Tibial artery (tissue), 4 donors: Measurements from ENCODE around the gene HUS1.
"Not testable (repeated sequence)": the region's sequence is repeated elsewhere in the genome, so short reads cannot be mapped to it uniquely, and the experiment has no call there.

Experiments used
- DNase-seq, 2 donors: peaks; one replicate each; pipeline ENCODE4 v3.0.0-alpha.2; 2019
- H3K27ac ChIP-seq, 2 donors: fragments of 200-600 bp; sonication (generic) in 1 of 2; 1 replicate in 1 of 2; 2 replicates in 1 of 2; pipeline ENCODE4 v1.5.1; 2018 to 2019; ENCODE audit warnings: mild to moderate bottlenecking in 1 of 2
- H3K27me3 ChIP-seq, 2 donors: fragments of 200-600 bp; sonication (generic) in 1 of 2; one replicate each; pipeline versions ENCODE4 v1.5.1 to v1.6.0; 2016 to 2019
- H3K36me3 ChIP-seq, 3 donors: fragments of 200-600 bp; sonication (generic) in 2 of 3; one replicate each; pipeline ENCODE4 v1.5.1; 2016 to 2019; ENCODE audit warnings: mild to moderate bottlenecking in 2 of 3
- H3K4me1 ChIP-seq, 4 donors: fragments of 200-600 bp; sonication (generic) in 2 of 4; 1 replicate in 3 of 4; 2 replicates in 1 of 4; pipeline ENCODE4 v1.5.1; 2016 to 2019
- H3K4me3 ChIP-seq, 2 donors: fragments of 200-600 bp; sonication (generic) in 1 of 2; 1 replicate in 1 of 2; 2 replicates in 1 of 2; pipeline ENCODE4 v1.5.1; 2018 to 2019; ENCODE audit warnings: mild to moderate bottlenecking in 2 of 2
- H3K9me3 ChIP-seq, 3 donors: fragments of 200-600 bp; sonication (generic) in 1 of 3; one replicate each; pipeline ENCODE4 v1.5.1; 2016 to 2019
- intact Hi-C: fragments of 100-400 bp; cut with DNase I; formaldehyde crosslinking; loops from one replicate; pipeline ENCODE4 v1.15.0; 2023; ENCODE audit warnings: low total_unique reads
- TF ChIP-seq, protein P1 (sequence below), 2 experiments: fragments of 200-600 bp in 1 of 2; fragments of 450-650 bp in 1 of 2; IDR thresholded peaks; one replicate each; pipeline ENCODE4 v1.5.1; 2017 to 2019; ENCODE audit warnings: antibody characterized with exemption in 2 of 2, mild to moderate bottlenecking in 1 of 2, moderate library complexity in 1 of 2

Gene HUS1

DNA sequence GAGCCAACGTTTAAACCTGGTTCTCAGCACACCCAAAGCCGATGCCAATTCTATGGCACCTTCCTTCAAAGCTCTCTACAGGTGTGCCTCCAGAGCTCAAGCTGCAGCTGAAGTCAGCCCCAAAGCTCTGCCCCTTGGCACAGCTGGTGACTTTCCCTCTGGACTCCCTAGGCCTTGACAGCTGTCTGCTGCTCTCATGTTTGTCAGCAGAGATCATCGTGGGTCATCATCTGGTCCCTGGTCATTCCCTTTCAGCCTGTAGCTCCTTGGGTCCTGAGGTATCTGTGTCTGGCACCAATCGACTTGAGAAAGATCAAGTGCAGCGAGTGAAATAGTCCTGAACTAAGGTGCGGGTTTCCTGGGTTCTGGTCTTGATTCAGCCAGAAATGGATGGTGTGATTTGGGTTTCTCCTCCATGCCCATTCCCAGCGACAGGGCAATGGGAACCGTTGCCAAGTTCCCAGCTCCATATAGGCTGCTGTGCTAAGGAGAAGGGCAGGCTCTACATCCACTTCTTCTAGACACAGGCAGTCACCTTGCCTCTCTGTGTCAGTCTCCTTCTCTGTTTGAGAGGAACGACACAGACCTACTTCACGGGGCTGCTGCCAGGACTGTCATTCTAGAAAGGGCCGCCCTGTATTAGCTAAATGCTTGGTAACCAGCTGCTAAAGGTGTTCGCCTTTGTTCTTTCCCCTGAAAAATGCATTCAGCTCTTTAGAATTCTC is 34.7 kb downstream of the HUS1 start:
- no peak for DNase-seq
- peaks cover 0 to 22% (median 16%) of the 10 kb centered on the region in 4 donors for H3K4me1 ChIP-seq
- no peaks in the 10 kb centered on the region for H3K27me3 ChIP-seq
- H3K4me3 ChIP-seq = no peak overlapping the region
- H3K36me3 ChIP-seq = no peaks in the 10 kb centered on the region
- no peaks in the 10 kb centered on the region for H3K9me3 ChIP-seq
- no peak overlapping the region for H3K27ac ChIP-seq
- TF ChIP-seq, protein P1, sequence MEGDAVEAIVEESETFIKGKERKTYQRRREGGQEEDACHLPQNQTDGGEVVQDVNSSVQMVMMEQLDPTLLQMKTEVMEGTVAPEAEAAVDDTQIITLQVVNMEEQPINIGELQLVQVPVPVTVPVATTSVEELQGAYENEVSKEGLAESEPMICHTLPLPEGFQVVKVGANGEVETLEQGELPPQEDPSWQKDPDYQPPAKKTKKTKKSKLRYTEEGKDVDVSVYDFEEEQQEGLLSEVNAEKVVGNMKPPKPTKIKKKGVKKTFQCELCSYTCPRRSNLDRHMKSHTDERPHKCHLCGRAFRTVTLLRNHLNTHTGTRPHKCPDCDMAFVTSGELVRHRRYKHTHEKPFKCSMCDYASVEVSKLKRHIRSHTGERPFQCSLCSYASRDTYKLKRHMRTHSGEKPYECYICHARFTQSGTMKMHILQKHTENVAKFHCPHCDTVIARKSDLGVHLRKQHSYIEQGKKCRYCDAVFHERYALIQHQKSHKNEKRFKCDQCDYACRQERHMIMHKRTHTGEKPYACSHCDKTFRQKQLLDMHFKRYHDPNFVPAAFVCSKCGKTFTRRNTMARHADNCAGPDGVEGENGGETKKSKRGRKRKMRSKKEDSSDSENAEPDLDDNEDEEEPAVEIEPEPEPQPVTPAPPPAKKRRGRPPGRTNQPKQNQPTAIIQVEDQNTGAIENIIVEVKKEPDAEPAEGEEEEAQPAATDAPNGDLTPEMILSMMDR (IDR thresholded peaks at IDR 0.05) = no peak
- intact Hi-C loops = loop anchor here (2.0 kb wide), 1 partner anchor 166 kb away; no protein-coding TSS in a partner anchor

DNA sequence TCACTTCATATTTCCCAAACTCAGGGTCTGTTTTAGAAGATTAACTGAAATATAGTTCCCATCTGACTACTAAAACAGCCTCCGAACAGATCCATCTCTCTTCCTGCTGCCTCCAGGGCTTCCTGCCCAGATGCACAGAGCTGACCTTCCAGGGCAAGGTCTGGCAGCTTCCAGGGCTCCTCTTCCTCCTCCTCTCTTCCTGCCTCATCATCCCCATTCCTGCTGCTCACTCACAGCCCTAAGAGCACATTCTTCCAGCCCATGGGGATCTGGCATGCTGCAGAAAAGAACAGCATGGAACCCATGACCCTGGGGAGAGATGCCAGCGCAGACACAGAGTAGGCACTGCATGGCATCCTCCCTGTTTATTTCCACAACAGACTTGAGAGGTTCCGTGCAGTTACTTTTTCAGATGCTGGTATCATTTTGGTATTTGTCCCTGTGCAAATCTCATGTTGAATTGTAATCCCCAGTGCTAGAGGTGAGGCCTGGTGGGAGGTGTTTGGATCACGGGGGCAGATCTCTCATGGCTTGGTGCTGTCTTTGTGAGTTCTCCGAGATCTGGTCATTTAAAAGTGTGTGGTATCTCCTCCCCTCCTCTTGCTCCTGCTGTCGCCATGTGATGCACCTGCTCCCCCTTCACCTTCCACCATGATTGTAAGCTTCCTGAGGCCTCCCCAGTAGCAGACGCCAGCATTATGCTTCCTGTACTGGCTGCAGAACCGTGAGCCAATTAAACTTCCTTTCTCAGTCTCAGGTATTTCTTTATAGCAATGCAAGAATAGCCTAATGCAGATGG is 35.5 kb downstream of the HUS1 start:
- H3K36me3 ChIP-seq = no peaks in the 10 kb centered on the region
- intact Hi-C loops = loop anchor here (2.0 kb wide), 1 partner anchor 167 kb away; no protein-coding TSS in a partner anchor
- H3K27me3 ChIP-seq = no peaks in the 10 kb centered on the region
- peaks cover 0 to 22% (median 16%) of the 10 kb centered on the region in 4 donors for H3K4me1 ChIP-seq
- no peak overlapping the region for H3K4me3 ChIP-seq
- H3K9me3 ChIP-seq = no peaks in the 10 kb centered on the region
- TF ChIP-seq, protein P1 (IDR thresholded peaks at IDR 0.05) = no peak
- no peak overlapping the region for H3K27ac ChIP-seq
- DNase-seq = no peak

DNA sequence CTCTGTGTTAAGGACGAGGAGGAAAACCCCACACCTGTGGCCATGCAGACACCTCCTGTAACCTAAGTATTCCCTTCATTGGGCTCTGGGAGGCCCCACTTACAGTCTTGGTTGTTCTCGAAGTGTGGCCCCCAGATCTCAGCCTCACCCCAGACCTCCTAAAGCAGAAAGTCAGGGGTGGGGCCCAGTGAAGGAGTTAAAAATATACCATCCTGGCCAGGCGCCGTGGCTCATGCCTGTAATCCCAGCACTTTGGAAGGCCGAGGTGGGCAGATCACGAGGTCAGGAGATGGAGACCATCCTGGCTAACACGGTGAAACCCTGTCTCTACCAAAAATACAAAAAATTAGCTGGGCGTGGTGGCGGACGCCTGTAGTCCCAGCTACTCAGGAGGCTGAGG is 36.8 kb downstream of the HUS1 start:
- DNase-seq, H3K27ac ChIP-seq, H3K36me3 ChIP-seq, H3K9me3 ChIP-seq, H3K4me3 ChIP-seq, H3K27me3 ChIP-seq, intact Hi-C loops: not testable (repeated sequence)
- peaks cover 0 to 22% (median 16%) of the 10 kb centered on the region in 4 donors for H3K4me1 ChIP-seq

DNA sequence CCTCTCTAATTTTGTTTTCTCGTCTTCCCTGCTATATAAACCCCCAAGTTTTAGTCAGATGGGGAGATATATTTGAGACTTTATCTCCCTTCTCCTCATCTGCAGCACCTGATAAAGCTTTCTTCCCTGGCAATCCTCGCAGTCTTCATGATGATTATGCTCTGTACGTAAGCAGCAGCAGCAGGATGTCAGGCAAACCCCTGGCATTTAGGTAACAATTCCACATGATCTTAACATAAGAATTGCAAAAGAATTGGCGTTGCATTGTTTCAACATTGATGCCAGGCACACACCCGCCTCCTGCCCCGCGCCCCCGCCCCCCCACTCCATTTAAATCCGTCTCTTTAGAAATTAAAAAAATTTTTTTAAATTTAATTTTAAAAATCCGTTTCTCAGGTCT is 37.3 kb downstream of the HUS1 start:
- peaks cover 0 to 22% (median 16%) of the 10 kb centered on the region in 4 donors for H3K4me1 ChIP-seq
- intact Hi-C loops = no loop called here
- H3K27ac ChIP-seq = peak overlapping the region; percentile 52 to 70
- no peaks in the 10 kb centered on the region for H3K27me3 ChIP-seq
- H3K9me3 ChIP-seq = no peaks in the 10 kb centered on the region
- TF ChIP-seq, protein P1 (IDR thresholded peaks at IDR 0.05) = no peak
- no peak for DNase-seq
- H3K36me3 ChIP-seq = no peaks in the 10 kb centered on the region
- no peak overlapping the region for H3K4me3 ChIP-seq

DNA sequence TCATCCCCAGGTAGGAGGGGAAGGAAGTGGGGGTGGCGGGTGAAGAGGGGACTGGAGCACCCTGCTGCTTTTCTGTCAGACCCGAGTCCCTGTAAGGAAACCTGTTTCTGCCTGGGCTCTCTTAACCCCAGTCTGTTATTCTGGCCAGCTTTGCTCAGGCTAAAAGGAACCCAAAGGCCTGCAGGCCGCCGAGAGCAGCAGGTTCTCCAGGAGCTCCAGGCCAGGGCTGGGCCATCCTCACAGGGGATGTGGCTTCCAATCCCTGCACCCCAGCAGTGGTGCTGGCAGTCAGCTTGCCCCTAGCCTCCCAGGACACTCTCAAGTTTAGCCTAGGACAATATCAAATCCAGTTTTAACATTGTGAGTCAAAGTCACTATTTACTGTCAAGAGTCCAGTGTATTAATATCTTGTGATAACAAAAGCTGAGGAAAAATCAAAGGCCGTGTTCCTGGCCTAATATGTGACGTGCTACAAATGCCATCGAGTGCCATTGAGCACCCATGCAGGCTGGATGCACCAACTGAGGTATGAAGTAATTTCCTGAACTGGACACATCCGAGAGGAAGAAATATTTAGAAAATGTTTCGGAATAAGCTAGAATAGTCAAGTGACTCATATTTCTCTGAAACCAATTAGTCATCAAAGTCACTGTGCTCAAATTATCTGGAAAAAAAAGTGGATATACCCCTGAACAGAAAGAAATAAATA is 38.1 kb downstream of the HUS1 start:
- TF ChIP-seq, protein P1 (IDR thresholded peaks at IDR 0.05) = no peak
- Histone ChIP-seq H3K4me1 (peaks cover 0 to 22% (median 16%) of the 10 kb centered on the region in 4 donors), H3K27ac (peak overlapping the region; percentile 52 to 70), H3K9me3 (no peaks in the 10 kb centered on the region), H3K36me3 (no peaks in the 10 kb centered on the region), H3K4me3 (no peak overlapping the region), H3K27me3 (no peaks in the 10 kb centered on the region)
- intact Hi-C loops = no loop called here
- DNase-seq = peak in 1 of 2 donors; percentile 62
